Fibroblast of lung (primary cell): ENCODE results near the gene SLC38A3.

Source experiments
- CTCF ChIP-seq, 2 donors: IDR thresholded peaks in 1 of 2; conservative IDR thresholded peaks in 1 of 2; 1 replicate in 1 of 2; 2 replicates in 1 of 2; pipeline ENCODE4 v1.5.1; 2011 to 2012; ENCODE audit warnings: low read length in 2 of 2, control low read depth in 1 of 2, inconsistent platforms in 1 of 2, low read depth in 1 of 2, mild to moderate bottlenecking in 1 of 2
- EZH2 ChIP-seq: IDR thresholded peaks from 2 replicates; pipeline ENCODE4 v1.5.1; 2012; ENCODE audit warnings: low read length, control low read depth, mild to moderate bottlenecking; ENCODE audit errors: missing control alignments

- no peak for TF ChIP-seq CTCF (conservative IDR thresholded peaks at IDR 0.05 in 1 of 2, IDR thresholded peaks at IDR 0.05 in 1 of 2; ENCODE audit: low read depth in 1 of 2, low read length in 2 of 2)
- TF ChIP-seq EZH2, result no peak
Measured at GRCh38 chr3:50201573-50202315, 3.3 kb upstream of the SLC38A3 start.
